ENCODE results near the gene AUNIP.

GRCh38 chr1:25837262-25837875, 21.9 kb downstream of the AUNIP start:
- no peak for TF ChIP-seq POLR2A (IDR thresholded peaks at IDR 0.05; ENCODE audit: low read length)
- no peak for TF ChIP-seq E2F6 (IDR thresholded peaks at IDR 0.05; ENCODE audit: borderline replicate concordance, low read depth)
- no peak for TF ChIP-seq EP300 (IDR thresholded peaks at IDR 0.05)
- TF ChIP-seq, protein P1, sequence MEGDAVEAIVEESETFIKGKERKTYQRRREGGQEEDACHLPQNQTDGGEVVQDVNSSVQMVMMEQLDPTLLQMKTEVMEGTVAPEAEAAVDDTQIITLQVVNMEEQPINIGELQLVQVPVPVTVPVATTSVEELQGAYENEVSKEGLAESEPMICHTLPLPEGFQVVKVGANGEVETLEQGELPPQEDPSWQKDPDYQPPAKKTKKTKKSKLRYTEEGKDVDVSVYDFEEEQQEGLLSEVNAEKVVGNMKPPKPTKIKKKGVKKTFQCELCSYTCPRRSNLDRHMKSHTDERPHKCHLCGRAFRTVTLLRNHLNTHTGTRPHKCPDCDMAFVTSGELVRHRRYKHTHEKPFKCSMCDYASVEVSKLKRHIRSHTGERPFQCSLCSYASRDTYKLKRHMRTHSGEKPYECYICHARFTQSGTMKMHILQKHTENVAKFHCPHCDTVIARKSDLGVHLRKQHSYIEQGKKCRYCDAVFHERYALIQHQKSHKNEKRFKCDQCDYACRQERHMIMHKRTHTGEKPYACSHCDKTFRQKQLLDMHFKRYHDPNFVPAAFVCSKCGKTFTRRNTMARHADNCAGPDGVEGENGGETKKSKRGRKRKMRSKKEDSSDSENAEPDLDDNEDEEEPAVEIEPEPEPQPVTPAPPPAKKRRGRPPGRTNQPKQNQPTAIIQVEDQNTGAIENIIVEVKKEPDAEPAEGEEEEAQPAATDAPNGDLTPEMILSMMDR (IDR thresholded peaks at IDR 0.05) = peak; percentile 46; the same call in 1 of the 3 replicates
- TF ChIP-seq HDAC2 (IDR thresholded peaks at IDR 0.05) = no peak
- TF ChIP-seq SMC3 (IDR thresholded peaks at IDR 0.05) = peak; percentile 33; the same call in 2 of the 3 replicates
- no peak for TF ChIP-seq KDM5A (IDR thresholded peaks at IDR 0.05)
- no peak for TF ChIP-seq CHD2 (IDR thresholded peaks at IDR 0.05; ENCODE audit: low read length, partially characterized antibody)
- TF ChIP-seq RAD21 (conservative IDR thresholded peaks at IDR 0.05 in 1 of 2, IDR thresholded peaks at IDR 0.05 in 1 of 2) = peak; percentile 39 to 49
- TF ChIP-seq, protein P2, sequence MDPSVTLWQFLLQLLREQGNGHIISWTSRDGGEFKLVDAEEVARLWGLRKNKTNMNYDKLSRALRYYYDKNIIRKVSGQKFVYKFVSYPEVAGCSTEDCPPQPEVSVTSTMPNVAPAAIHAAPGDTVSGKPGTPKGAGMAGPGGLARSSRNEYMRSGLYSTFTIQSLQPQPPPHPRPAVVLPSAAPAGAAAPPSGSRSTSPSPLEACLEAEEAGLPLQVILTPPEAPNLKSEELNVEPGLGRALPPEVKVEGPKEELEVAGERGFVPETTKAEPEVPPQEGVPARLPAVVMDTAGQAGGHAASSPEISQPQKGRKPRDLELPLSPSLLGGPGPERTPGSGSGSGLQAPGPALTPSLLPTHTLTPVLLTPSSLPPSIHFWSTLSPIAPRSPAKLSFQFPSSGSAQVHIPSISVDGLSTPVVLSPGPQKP (IDR thresholded peaks at IDR 0.05; ENCODE audit: low read depth, low read length) = no peak
- TF ChIP-seq, protein P3, sequence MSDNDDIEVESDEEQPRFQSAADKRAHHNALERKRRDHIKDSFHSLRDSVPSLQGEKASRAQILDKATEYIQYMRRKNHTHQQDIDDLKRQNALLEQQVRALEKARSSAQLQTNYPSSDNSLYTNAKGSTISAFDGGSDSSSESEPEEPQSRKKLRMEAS (IDR thresholded peaks at IDR 0.05) = no peak

Measured in A549 (cell line).